Heart left ventricle (tissue), 16 donors: ENCODE measurements around the gene ABL1. TPM values are rescaled to one million over a fixed set of nuclear protein-coding genes. Genes with fewer than 3 reads are reported as not detected.
A peak's percentile ranks its signal among the peaks of the same experiment; 100 is the strongest.
"Not testable (repeated sequence)": the region's sequence is repeated elsewhere in the genome, so short reads cannot be mapped to it uniquely, and the experiment has no call there.

ENCODE experiments used
- ATAC-seq, 4 donors: fragments of 200-7000 bp; cut with Tn5 transposase; one replicate each; pipeline ENCODE4 v1.9.1; 2020 to 2022; ENCODE audit warnings: moderate library complexity in 4 of 4, mild to moderate bottlenecking in 3 of 4, moderate number of reproducible peaks in 1 of 4
- DNase-seq, 5 donors: peaks; one replicate each; pipeline ENCODE4 v3.0.0-alpha.2; 2020
- H3K27ac ChIP-seq, 12 donors: fragments of 200-600 bp; sonication (generic) in 4 of 12; one replicate each; pipeline versions ENCODE4 v1.5.0 to v1.8.0; 2016 to 2022; ENCODE audit warnings: mild to moderate bottlenecking in 2 of 12
- H3K27me3 ChIP-seq, 9 donors: fragments of 200-600 bp; sonication (generic) in 2 of 9; one replicate each; pipeline versions ENCODE4 v1.5.1 to v1.8.0; 2016 to 2022; ENCODE audit warnings: mild to moderate bottlenecking in 3 of 9
- H3K36me3 ChIP-seq, 9 donors: fragments of 200-600 bp; sonication (generic) in 2 of 9; one replicate each; pipeline versions ENCODE4 v1.5.0 to v1.8.0; 2018 to 2022; ENCODE audit warnings: mild to moderate bottlenecking in 2 of 9
- H3K4me1 ChIP-seq, 12 donors: fragments of 200-600 bp; sonication (generic) in 4 of 12; one replicate each; pipeline versions ENCODE4 v1.5.0 to v1.8.0; 2016 to 2022; ENCODE audit warnings: mild to moderate bottlenecking in 3 of 12
- H3K4me3 ChIP-seq, 12 donors: fragments of 200-600 bp; sonication (generic) in 4 of 12; one replicate each; pipeline versions ENCODE4 v1.5.0 to v1.8.0; 2017 to 2022; ENCODE audit warnings: mild to moderate bottlenecking in 9 of 12, moderate library complexity in 4 of 12
- H3K9me3 ChIP-seq, 12 donors: fragments of 200-600 bp; sonication (generic) in 4 of 12; one replicate each; pipeline versions ENCODE4 v1.5.0 to v1.8.0; 2016 to 2022; ENCODE audit warnings: mild to moderate bottlenecking in 1 of 12
- CTCF ChIP-seq, 12 donors: fragments of 200-600 bp; sonication (generic) in 4 of 12; IDR thresholded peaks; one replicate each; pipeline versions ENCODE4 v1.5.0 to v1.8.0; 2018 to 2022; ENCODE audit warnings: antibody characterized with exemption in 12 of 12, mild to moderate bottlenecking in 5 of 12
- POLR2A ChIP-seq, 2 donors: fragments of 450-650 bp; IDR thresholded peaks; one replicate each; pipeline ENCODE4 v1.6.1; 2017; ENCODE audit warnings: antibody characterized with exemption in 2 of 2, mild to moderate bottlenecking in 2 of 2, moderate library complexity in 2 of 2
- WGBS, 4 donors: extraction: QIAGEN DNeasy Blood & Tissue Kit in 2 of 4; methylation state at CpG; one replicate each; pipeline versions ENCODE4 v1.1.5 to v1.1.7; 2013 to 2018; 5-methylcytosine and 5-hydroxymethylcytosine counted together
- intact Hi-C, 10 donors: fragments of 100-400 bp; cut with DNase I; formaldehyde crosslinking; loops; one replicate each; pipeline versions ENCODE4 v1.11.1 to v1.14.2; 2022
- polyA plus RNA-seq, 2 donors: library from polyadenylated mRNA; stranded (reverse); fragments of 200-250 nt; gene quantifications; one replicate each; pipeline ENCODE4 v1.2.3, GENCODE V29; 2013
- total RNA-seq, 9 donors: library from RNA; depleted of rRNA in 2 of 9; stranded (reverse); fragments of >200 nt in 2 of 9; fragmentation: NEBNext Ultra II Directional in 3 of 9; extraction: Animal tissue kit (Norgen Biotek cat#: 25700) in 3 of 9; gene quantifications; one replicate each; pipeline versions ENCODE4 v1.1.0 to v1.2.4, GENCODE V29; 2016 to 2023
- donor health status: ischemic (EF 13 %, LVEDD 7.1; RV severe dilation, severe dysfunction).
- donor health status: healthy with polysubstance abuse.
- donor health status: DM: no; HTN: yes; CAD: no.
- donor health status: DM: no; HTN: no; CAD: no.
- donor health status: ischemic (EF 25% LVEDD 6.9; RV normal size, moderate dysfunction).
- donor health status: ischemic (EF 25% LVEDD 5.7; RV mildly dilated, moderate dysfunction).
- donor health status: healthy.
- donor health status: DM: yes; HTN: yes; CAD: no.
- donor health status: ischemic (EF 35%, LVEDD 5.7; RV mildly dilated, moderate dysfunction).
- donor health status: nonischemic (EF 11% LVEDD 7.7; RV severe dilation, severe dysfunction).
- donor health status: DM: yes; HTN: yes; CAD: no.
- donor health status: PGD.
- donor health status: ischemic (EF 29% LVEDD 5.4; RV normal size, mild dysfunction).
- donor health status: nonischemic (EF 23%, LVEDD 6.1; RV moderate dilation, normal function).

The ABL1 gene
- total and polyA plus RNA-seq, 11 donors, result 13.2 to 49.8 (median 33.8) TPM

- WGBS, 4 donors, result 65 to 74% (median 70%) methylated on average over 21 to 22 of the region's 22 CpGs
- intact Hi-C loops, result no loop called here
Observed at GRCh38 chr9:130908146-130908877, 73.3 kb downstream of the ABL1 start.

GRCh38 chr9:130908878-130909355 is 73.9 kb downstream of the ABL1 start:
- no peaks in the 10 kb centered on the region for H3K4me1 ChIP-seq
- H3K36me3 ChIP-seq, result no peaks in the 10 kb centered on the region
- ATAC-seq (peak in 1 of 4 donors; percentile 11), DNase-seq (no peak)
- H3K27me3 ChIP-seq, result peaks cover 0 to 15% (median 0%) of the 10 kb centered on the region in 9 donors
- H3K9me3 ChIP-seq, result no peaks in the 10 kb centered on the region
- 86 to 89% (median 88%) methylated on average over 19 of the region's 19 CpGs for WGBS, 4 donors
- no peak for TF ChIP-seq CTCF (IDR thresholded peaks at IDR 0.05)
- no peak for TF ChIP-seq POLR2A (IDR thresholded peaks at IDR 0.05)
- intact Hi-C loops, result no loop called here
- no peak overlapping the region for H3K27ac ChIP-seq
- no peak overlapping the region for H3K4me3 ChIP-seq

More at GRCh38 chr9:130908146-130908877, 73.3 kb downstream of the ABL1 start:
- Histone ChIP-seq H3K4me3 (no peak overlapping the region), H3K9me3 (no peaks in the 10 kb centered on the region), H3K36me3 (no peaks in the 10 kb centered on the region), H3K27ac (no peak overlapping the region), H3K27me3 (peaks cover 0 to 12% (median 0%) of the 10 kb centered on the region in 9 donors), H3K4me1 (no peaks in the 10 kb centered on the region)
- ATAC-seq (peak in 1 of 4 donors; percentile 14), DNase-seq (no peak)
- TF ChIP-seq POLR2A (IDR thresholded peaks at IDR 0.05), result no peak
- no peak for TF ChIP-seq CTCF (IDR thresholded peaks at IDR 0.05)

- intact Hi-C loops, result not testable (repeated sequence)
- H3K27me3 ChIP-seq, result peaks cover 0 to 17% (median 0%) of the 10 kb centered on the region in 9 donors
- 89 to 97% (median 94%) methylated on average over 18 to 27 of the region's 27 CpGs for WGBS, 4 donors
Observed at GRCh38 chr9:130910041-130910440, 75.0 kb downstream of the ABL1 start.

GRCh38 chr9:130910670-130911069 is 75.6 kb downstream of the ABL1 start:
- peaks cover 0 to 11% (median 0%) of the 10 kb centered on the region in 9 donors for H3K27me3 ChIP-seq
- H3K9me3 ChIP-seq, ATAC-seq, DNase-seq, H3K27ac ChIP-seq, H3K4me3 ChIP-seq, H3K4me1 ChIP-seq, H3K36me3 ChIP-seq, intact Hi-C loops: not testable (repeated sequence)
- WGBS, 4 donors, result 53 to 70% (median 58%) methylated on average over 1 of the region's 1 CpG

More at GRCh38 chr9:130910041-130910440, 75.0 kb downstream of the ABL1 start:
- ATAC-seq, H3K36me3 ChIP-seq, H3K4me3 ChIP-seq, H3K9me3 ChIP-seq, H3K4me1 ChIP-seq, DNase-seq, H3K27ac ChIP-seq: not testable (repeated sequence)

GRCh38 chr9:130911254-130912049 is 76.4 kb downstream of the ABL1 start:
- 86 to 91% (median 90%) methylated on average over 17 to 26 of the region's 26 CpGs for WGBS, 4 donors
- intact Hi-C loops, result no loop called here
- TF ChIP-seq CTCF (IDR thresholded peaks at IDR 0.05), result no peak
- no peak for TF ChIP-seq POLR2A (IDR thresholded peaks at IDR 0.05)
- Histone ChIP-seq H3K9me3 (no peaks in the 10 kb centered on the region), H3K4me1 (no peaks in the 10 kb centered on the region), H3K36me3 (no peaks in the 10 kb centered on the region), H3K27me3 (peaks cover 0 to 11% (median 0%) of the 10 kb centered on the region in 9 donors), H3K4me3 (no peak overlapping the region), H3K27ac (no peak overlapping the region)
- DNase-seq (no peak), ATAC-seq (no peak)
